K562 (cell line): ENCODE results near the gene ZNF213. TPM values are rescaled to one million over a fixed set of nuclear protein-coding genes. Genes with fewer than 3 reads are reported as not detected.

ENCODE experiments used
- ATAC-seq: fragments of 200-7000 bp; cut with Tn5 transposase; 3 replicates; pipeline ENCODE4 v1.9.1; 2020; ENCODE audit warnings: moderate library complexity
- BruUV-seq: library from RNA; stranded (reverse); fragments of 400-500 nt; replicated peaks from 2 replicates; lab custom pipeline; 2021; lab: Mats Ljungman, UMichigan
- CTCF ChIA-PET: fragments of 300-600 bp; formaldehyde crosslinking; extraction: SDS; loops from one replicate; lab custom pipeline; 2021; ENCODE audit warnings: low intra/inter-chr PET ratio; lab: Yijun Ruan, JAX
- POLR2A ChIA-PET: fragments of 300-600, 350-650 bp; sonication (Branson Sonifier 250); formaldehyde crosslinking; extraction: SDS; loops from one replicate; lab custom pipeline; 2021; ENCODE audit warnings: antibody characterized with exemption, inconsistent platforms; lab: Yijun Ruan, JAX
- DNase-seq, 4 experiments: peaks; one replicate each; pipeline versions ENCODE4 v3.0.0 to v3.0.0-alpha.2; 2011 to 2018; ENCODE audit warnings: low spot score in 3 of 4, mixed read lengths in 3 of 4; ENCODE audit errors: extremely low read depth in 1 of 4
- FAIRE-seq: peaks from 2 replicates; lab custom pipeline; 2011; peaks lifted over from hg19 to GRCh38; lab: Jason Lieb, UNC
- H2AFZ ChIP-seq: 2 replicates; pipeline ENCODE4 v1.6.0; 2011; ENCODE audit warnings: low read depth, low read length, control low read depth, inconsistent platforms
- H3K27ac ChIP-seq: fragments of 200-600 bp; 3 replicates; pipeline ENCODE4 v1.8.0; 2011; ENCODE audit warnings: low read depth, mild to moderate bottlenecking, control low read depth, inconsistent platforms, low read length, moderate library complexity, mixed read lengths; ENCODE audit errors: extremely low read depth
- H3K27me3 ChIP-seq, 2 experiments: fragments of 300-600 bp in 1 of 2; 2 replicates in 1 of 2; 3 replicates in 1 of 2; pipeline versions ENCODE4 v1.6.0 to v1.8.0; 2011; ENCODE audit warnings: inconsistent platforms in 2 of 2, low read length in 2 of 2, mild to moderate bottlenecking in 1 of 2, mixed read lengths in 1 of 2, moderate library complexity in 1 of 2; ENCODE audit not compliant: control insufficient read depth in 2 of 2, insufficient read depth in 2 of 2
- H3K36me3 ChIP-seq: fragments of 300-600 bp; 3 replicates; pipeline ENCODE4 v1.8.0; 2011; ENCODE audit warnings: mild to moderate bottlenecking, low read length, inconsistent platforms; ENCODE audit not compliant: control insufficient read depth, insufficient read depth
- H3K4me1 ChIP-seq, 2 experiments: fragments of 200-600 bp in 1 of 2; replicated peaks in 1 of 2; 2 replicates in 1 of 2; 3 replicates in 1 of 2; pipeline versions ENCODE4 v1.5.1 to v1.8.0; 2011; ENCODE audit warnings: inconsistent platforms in 2 of 2, low read length in 2 of 2, mild to moderate bottlenecking in 1 of 2, mixed read lengths in 1 of 2, moderate library complexity in 1 of 2; ENCODE audit not compliant: control insufficient read depth in 2 of 2, insufficient read depth in 2 of 2
- H3K4me2 ChIP-seq: 2 replicates; pipeline ENCODE4 v1.6.1; 2011; ENCODE audit warnings: low read length, control low read depth, inconsistent platforms, mixed read lengths; ENCODE audit not compliant: insufficient read depth
- H3K4me3 ChIP-seq: fragments of 200-600 bp; sonication (generic), shearing (Covaris generic); 2 replicates; pipeline ENCODE4 v1.5.1; 2016; ENCODE audit warnings: control low read depth, inconsistent platforms
- H3K79me2 ChIP-seq: fragments of 200-600 bp; 3 replicates; pipeline ENCODE4 v1.8.0; 2011; ENCODE audit warnings: low read length, inconsistent platforms; ENCODE audit not compliant: control insufficient read depth, insufficient read depth
- H3K9ac ChIP-seq, 2 experiments: 2 replicates each; pipeline versions ENCODE4 v1.6.0 to v1.6.1; 2011; ENCODE audit warnings: low read depth in 2 of 2, low read length in 2 of 2, control low read depth in 1 of 2, inconsistent platforms in 1 of 2, mild to moderate bottlenecking in 1 of 2, mixed read lengths in 1 of 2; ENCODE audit not compliant: insufficient read depth in 1 of 2
- H3K9me1 ChIP-seq: one replicate; pipeline ENCODE4 v1.6.0; 2011; ENCODE audit warnings: inconsistent platforms, mild to moderate bottlenecking, low read length, moderate library complexity; ENCODE audit not compliant: control insufficient read depth, insufficient read depth
- H3K9me3 ChIP-seq: replicated peaks from 2 replicates; pipeline ENCODE4 v1.5.1; 2011; ENCODE audit warnings: low read depth, low read length, inconsistent platforms; ENCODE audit not compliant: control insufficient read depth, insufficient read depth
- H4K20me1 ChIP-seq: replicated peaks from 2 replicates; pipeline ENCODE4 v1.6.1; 2011; ENCODE audit warnings: low read length, inconsistent platforms, mixed read lengths; ENCODE audit not compliant: control insufficient read depth, insufficient read depth
- CHD4 ChIP-seq: fragments of 200-600 bp; sonication (generic); IDR thresholded peaks from 3 replicates; pipeline ENCODE4 v1.6.1; 2012; ENCODE audit warnings: low read depth, mild to moderate bottlenecking, mixed read lengths, low read length, inconsistent platforms; ENCODE audit not compliant: insufficient read depth, insufficient replicate concordance, poor library complexity, severe bottlenecking
- DIDO1 ChIP-seq: fragments of 450-650 bp; IDR thresholded peaks from 2 replicates; pipeline ENCODE4 v1.6.1; 2016; ENCODE audit warnings: low read depth, missing biosample characterization, missing genetic modification characterization
- ERF ChIP-seq: fragments of 450-650 bp; formaldehyde crosslinking; IDR thresholded peaks from 2 replicates; pipeline ENCODE4 v1.4.0; 2020; ENCODE audit warnings: mild to moderate bottlenecking, mixed read lengths
- ETS2 ChIP-seq: IDR thresholded peaks from 2 replicates; pipeline ENCODE4 v1.6.1; 2016; ENCODE audit warnings: borderline replicate concordance, missing genetic modification characterization, mild to moderate bottlenecking, moderate library complexity, missing compliant biosample characterization; ENCODE audit not compliant: poor library complexity, severe bottlenecking
- HEY1 ChIP-seq: fragments of 250-450 bp; sonication (Bioruptor Pico); IDR thresholded peaks from 2 replicates; pipeline ENCODE4 v1.5.0; 2020; ENCODE audit warnings: mild to moderate bottlenecking, moderate library complexity, borderline replicate concordance
- KLF1 ChIP-seq: fragments of 450-650 bp; IDR thresholded peaks from 2 replicates; pipeline ENCODE4 v1.6.1; 2016; ENCODE audit warnings: missing genetic modification characterization, missing compliant biosample characterization
- SNRNP70 ChIP-seq: fragments of 200-400 bp; formaldehyde crosslinking; optimal IDR thresholded peaks from 2 replicates; pipeline ENCODE3; 2017; ENCODE audit warnings: low read depth, low read length
- SREBF2 ChIP-seq: sonication (generic); formaldehyde crosslinking; IDR thresholded peaks from 2 replicates; pipeline ENCODE4 v1.4.0; 2020; ENCODE audit warnings: mild to moderate bottlenecking, missing genetic modification reagents
- STAT5B ChIP-seq: fragments of 250-450 bp; sonication (Bioruptor Pico); IDR thresholded peaks from 2 replicates; pipeline ENCODE4 v1.8.0; 2021; ENCODE audit warnings: mild to moderate bottlenecking, inconsistent platforms
- WGBS: fragments of 100-300 bp; shearing (Covaris generic); methylation state at CpG from one replicate; pipeline ENCODE4 v1.1.6; 2016; ENCODE audit warnings: low coverage, mixed read lengths; ENCODE audit not compliant: insufficient coverage; ENCODE audit errors: missing lambda C conversion rate; 5-methylcytosine and 5-hydroxymethylcytosine counted together
- in situ Hi-C: fragments of 300-500 bp; cut with MboI; formaldehyde crosslinking; loops from 4 replicates; pipeline ENCODE4 v1.15.0; 2018; ENCODE audit warnings: inconsistent platforms, mixed read lengths
- intact Hi-C: fragments of 100-400 bp; cut with micrococcal nuclease; formaldehyde crosslinking; loops from 2 replicates; pipeline ENCODE4 v1.14.2; 2022
- polyA plus RNA-seq, 8 experiments: library from polyadenylated mRNA; depleted of rRNA in 4 of 8; stranded (reverse) in 5 of 8; unstranded in 3 of 8; fragments of >200 nt; fragmentation: Nextera tagmentation in 2 of 8; fragmentation: Illumina TruSeq in 1 of 8; extraction: Ambion mirVana in 2 of 8; extraction: Trizol in 1 of 8; gene quantifications; 2 replicates each; pipeline versions ENCODE4 v1.2.1 to v1.2.3, GENCODE V29; 2011 to 2014; ENCODE audit warnings: inconsistent platforms in 1 of 8, missing spikeins in 1 of 8
- total RNA-seq, 7 experiments: library from RNA; depleted of rRNA in 6 of 7; stranded (reverse); fragments of >200 nt in 6 of 7; fragmentation: Illumina TruSeq in 2 of 7; extraction: Trizol in 2 of 7; gene quantifications; 2 replicates each; pipeline versions ENCODE4 v1.2.1 to v1.2.3, GENCODE V29; 2011 to 2021; ENCODE audit warnings: low replicate concordance in 1 of 7
- TF ChIP-seq, protein P1 (sequence below), 2 experiments: IDR thresholded peaks; 2 replicates each; pipeline ENCODE4 v1.6.1; 2012; ENCODE audit warnings: improper control_type of control experiment in 2 of 2, low read depth in 2 of 2, low read length in 2 of 2, borderline replicate concordance in 1 of 2
- TF ChIP-seq, protein P2 (sequence below): fragments of 450-650 bp; IDR thresholded peaks from 2 replicates; pipeline ENCODE4 v1.6.1; 2016; ENCODE audit warnings: antibody characterized with exemption
- TF ChIP-seq, protein P3 (sequence below): fragments of 450-650 bp; IDR thresholded peaks from 2 replicates; pipeline ENCODE4 v1.6.1; 2018; ENCODE audit not compliant: partially characterized antibody
- TF ChIP-seq, protein P4 (sequence below): conservative IDR thresholded peaks from 2 replicates; pipeline ENCODE4 v1.6.1; 2011; ENCODE audit warnings: low read depth, mild to moderate bottlenecking, low read length; ENCODE audit not compliant: control insufficient read depth

Gene ZNF213
- total and polyA plus RNA-seq, 9 of the 15 experiments (the other 6 are each of a cell fraction or from before 2014, with no cell fraction given), result 0.49 to 10.0 (median 1.8) TPM

DNA sequence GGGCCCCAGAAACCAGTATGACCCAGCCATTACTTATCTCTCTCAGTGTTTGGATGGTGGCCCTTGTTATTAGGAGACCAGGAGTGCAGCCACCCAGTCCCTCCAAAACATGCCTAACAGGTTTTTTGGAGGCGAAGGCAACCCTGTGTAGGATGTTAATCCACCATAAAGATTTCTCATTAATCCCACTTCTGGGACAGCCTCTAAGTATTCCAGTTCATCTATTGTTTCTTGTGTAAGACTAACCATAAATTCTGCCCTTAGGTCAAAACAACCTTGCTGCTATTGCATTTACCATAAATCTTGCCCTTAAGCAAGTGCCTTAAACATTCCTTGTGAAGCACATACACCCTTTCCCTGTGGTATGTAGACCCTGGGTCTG is 31.7 kb downstream of the ZNF213 start:
- in situ Hi-C loops (no loop called here), intact Hi-C loops (loop anchor here (1.0 to 2.0 kb wide), 2 partner anchors 14 to 37 kb away; no protein-coding TSS in a partner anchor)
- FAIRE-seq (no peak), DNase-seq (no peak), ATAC-seq (no peak)
- Histone ChIP-seq H3K4me1 (peaks cover 18 to 41% of the 10 kb centered on the region in 2 experiments; a peak in 4 of 5 replicates), H3K9ac (no peak overlapping the region), H3K27ac (no peak overlapping the region), H3K9me1 (no peaks in the 10 kb centered on the region), H3K9me3 (no peaks in the 10 kb centered on the region), H4K20me1 (no peaks in the 10 kb centered on the region), H2AFZ (no peak overlapping the region), H3K79me2 (no peaks in the 10 kb centered on the region), H3K27me3 (peaks cover 0 to 4% of the 10 kb centered on the region in 2 experiments; a peak in 1 of 5 replicates), H3K36me3 (no peaks in the 10 kb centered on the region), H3K4me3 (no peak overlapping the region), H3K4me2 (no peak overlapping the region)
- WGBS, result 0% methylated on average over 1 of the region's 1 CpG
- TF ChIP-seq, protein P1, sequence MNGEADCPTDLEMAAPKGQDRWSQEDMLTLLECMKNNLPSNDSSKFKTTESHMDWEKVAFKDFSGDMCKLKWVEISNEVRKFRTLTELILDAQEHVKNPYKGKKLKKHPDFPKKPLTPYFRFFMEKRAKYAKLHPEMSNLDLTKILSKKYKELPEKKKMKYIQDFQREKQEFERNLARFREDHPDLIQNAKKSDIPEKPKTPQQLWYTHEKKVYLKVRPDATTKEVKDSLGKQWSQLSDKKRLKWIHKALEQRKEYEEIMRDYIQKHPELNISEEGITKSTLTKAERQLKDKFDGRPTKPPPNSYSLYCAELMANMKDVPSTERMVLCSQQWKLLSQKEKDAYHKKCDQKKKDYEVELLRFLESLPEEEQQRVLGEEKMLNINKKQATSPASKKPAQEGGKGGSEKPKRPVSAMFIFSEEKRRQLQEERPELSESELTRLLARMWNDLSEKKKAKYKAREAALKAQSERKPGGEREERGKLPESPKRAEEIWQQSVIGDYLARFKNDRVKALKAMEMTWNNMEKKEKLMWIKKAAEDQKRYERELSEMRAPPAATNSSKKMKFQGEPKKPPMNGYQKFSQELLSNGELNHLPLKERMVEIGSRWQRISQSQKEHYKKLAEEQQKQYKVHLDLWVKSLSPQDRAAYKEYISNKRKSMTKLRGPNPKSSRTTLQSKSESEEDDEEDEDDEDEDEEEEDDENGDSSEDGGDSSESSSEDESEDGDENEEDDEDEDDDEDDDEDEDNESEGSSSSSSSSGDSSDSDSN (IDR thresholded peaks at IDR 0.05; ENCODE audit: borderline replicate concordance in 1 of 2, low read depth in 2 of 2, low read length in 2 of 2), result no peak
- TF ChIP-seq ERF (CRISPR knock-in tag) (no peak), SNRNP70 (no peak), ETS2 (tag) (no peak), CHD4 (no peak), KLF1 (tag) (no peak), HEY1 (CRISPR knock-in tag) (no peak), SREBF2 (CRISPR knock-in tag) (no peak), DIDO1 (no peak), STAT5B (CRISPR knock-in tag) (no peak)
- TF ChIP-seq, protein P2, sequence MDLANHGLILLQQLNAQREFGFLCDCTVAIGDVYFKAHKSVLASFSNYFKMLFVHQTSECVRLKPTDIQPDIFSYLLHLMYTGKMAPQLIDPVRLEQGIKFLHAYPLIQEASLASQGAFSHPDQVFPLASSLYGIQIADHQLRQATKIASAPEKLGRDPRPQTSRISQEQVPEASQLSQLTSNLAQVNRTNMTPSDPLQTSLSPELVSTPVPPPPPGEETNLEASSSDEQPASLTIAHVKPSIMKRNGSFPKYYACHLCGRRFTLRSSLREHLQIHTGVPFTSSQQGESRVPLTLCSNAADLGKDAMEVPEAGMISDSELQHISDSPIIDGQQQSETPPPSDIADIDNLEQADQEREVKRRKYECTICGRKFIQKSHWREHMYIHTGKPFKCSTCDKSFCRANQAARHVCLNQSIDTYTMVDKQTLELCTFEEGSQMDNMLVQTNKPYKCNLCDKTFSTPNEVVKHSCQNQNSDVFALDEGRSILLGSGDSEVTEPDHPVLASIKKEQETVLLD, result no peak
- TF ChIP-seq, protein P3, sequence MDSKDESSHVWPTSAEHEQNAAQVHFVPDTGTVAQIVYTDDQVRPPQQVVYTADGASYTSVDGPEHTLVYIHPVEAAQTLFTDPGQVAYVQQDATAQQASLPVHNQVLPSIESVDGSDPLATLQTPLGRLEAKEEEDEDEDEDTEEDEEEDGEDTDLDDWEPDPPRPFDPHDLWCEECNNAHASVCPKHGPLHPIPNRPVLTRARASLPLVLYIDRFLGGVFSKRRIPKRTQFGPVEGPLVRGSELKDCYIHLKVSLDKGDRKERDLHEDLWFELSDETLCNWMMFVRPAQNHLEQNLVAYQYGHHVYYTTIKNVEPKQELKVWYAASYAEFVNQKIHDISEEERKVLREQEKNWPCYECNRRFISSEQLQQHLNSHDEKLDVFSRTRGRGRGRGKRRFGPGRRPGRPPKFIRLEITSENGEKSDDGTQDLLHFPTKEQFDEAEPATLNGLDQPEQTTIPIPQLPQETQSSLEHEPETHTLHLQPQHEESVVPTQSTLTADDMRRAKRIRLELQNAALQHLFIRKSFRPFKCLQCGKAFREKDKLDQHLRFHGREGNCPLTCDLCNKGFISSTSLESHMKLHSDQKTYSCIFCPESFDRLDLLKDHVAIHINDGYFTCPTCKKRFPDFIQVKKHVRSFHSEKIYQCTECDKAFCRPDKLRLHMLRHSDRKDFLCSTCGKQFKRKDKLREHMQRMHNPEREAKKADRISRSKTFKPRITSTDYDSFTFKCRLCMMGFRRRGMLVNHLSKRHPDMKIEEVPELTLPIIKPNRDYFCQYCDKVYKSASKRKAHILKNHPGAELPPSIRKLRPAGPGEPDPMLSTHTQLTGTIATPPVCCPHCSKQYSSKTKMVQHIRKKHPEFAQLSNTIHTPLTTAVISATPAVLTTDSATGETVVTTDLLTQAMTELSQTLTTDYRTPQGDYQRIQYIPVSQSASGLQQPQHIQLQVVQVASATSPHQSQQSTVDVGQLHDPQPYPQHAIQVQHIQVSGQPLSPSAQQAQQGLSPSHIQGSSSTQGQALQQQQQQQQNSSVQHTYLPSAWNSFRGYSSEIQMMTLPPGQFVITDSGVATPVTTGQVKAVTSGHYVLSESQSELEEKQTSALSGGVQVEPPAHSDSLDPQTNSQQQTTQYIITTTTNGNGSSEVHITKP, result no peak
- TF ChIP-seq, protein P4, sequence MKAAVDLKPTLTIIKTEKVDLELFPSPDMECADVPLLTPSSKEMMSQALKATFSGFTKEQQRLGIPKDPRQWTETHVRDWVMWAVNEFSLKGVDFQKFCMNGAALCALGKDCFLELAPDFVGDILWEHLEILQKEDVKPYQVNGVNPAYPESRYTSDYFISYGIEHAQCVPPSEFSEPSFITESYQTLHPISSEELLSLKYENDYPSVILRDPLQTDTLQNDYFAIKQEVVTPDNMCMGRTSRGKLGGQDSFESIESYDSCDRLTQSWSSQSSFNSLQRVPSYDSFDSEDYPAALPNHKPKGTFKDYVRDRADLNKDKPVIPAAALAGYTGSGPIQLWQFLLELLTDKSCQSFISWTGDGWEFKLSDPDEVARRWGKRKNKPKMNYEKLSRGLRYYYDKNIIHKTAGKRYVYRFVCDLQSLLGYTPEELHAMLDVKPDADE, result no peak
- CTCF ChIA-PET, result interaction anchor here (1.5 kb wide), 1 partner anchor 108 kb away, joined by 6 read pairs; no protein-coding TSS in a partner anchor
- BruUV-seq, result no TSS peak
- POLR2A ChIA-PET, result interaction anchor here (0.8 to 1.6 kb wide), 2 partner anchors 52 to 103 kb away, joined by 3 to 7 read pairs; no protein-coding TSS in a partner anchor
